Gastroesophageal sphincter (tissue), 3 donors: Measurements from ENCODE around the gene MRPS12.

Experiments
- CTCF ChIP-seq, 4 experiments: fragments of 200-600 bp in 2 of 4; fragments of 450-650 bp in 2 of 4; sonication (generic) in 1 of 4; IDR thresholded peaks; one replicate each; pipeline ENCODE4 v1.5.1; 2017 to 2019; ENCODE audit warnings: antibody characterized with exemption in 4 of 4, mild to moderate bottlenecking in 2 of 4, moderate library complexity in 2 of 4
- EP300 ChIP-seq: sonication (generic); formaldehyde crosslinking; IDR thresholded peaks from one replicate; pipeline ENCODE4 v1.6.1; 2017; ENCODE audit warnings: antibody characterized with exemption, mild to moderate bottlenecking
- POLR2A ChIP-seq, 2 donors: fragments of 450-650 bp; IDR thresholded peaks; one replicate each; pipeline ENCODE4 v1.6.1; 2017; ENCODE audit warnings: antibody characterized with exemption in 2 of 2, mild to moderate bottlenecking in 2 of 2, moderate library complexity in 1 of 2
- POLR2AphosphoS5 ChIP-seq: sonication (generic); formaldehyde crosslinking; IDR thresholded peaks from one replicate; pipeline ENCODE4 v1.6.1; 2017; ENCODE audit warnings: antibody characterized with exemption

- TF ChIP-seq CTCF (IDR thresholded peaks at IDR 0.05) (no peak), POLR2AphosphoS5 (no peak), POLR2A (IDR thresholded peaks at IDR 0.05) (no peak), EP300 (no peak)
These were observed 44.0 kb downstream of the MRPS12 start for GRCh38 chr19:38974624-38975213.
